Right forelimb (tissue), 1 donor: ENCODE measurements around the gene DUSP6.

Source experiments
- DNase-seq: peaks from one replicate; pipeline ENCODE4 v3.0.0-alpha.2; 2018

DUSP6 gene

DNA sequence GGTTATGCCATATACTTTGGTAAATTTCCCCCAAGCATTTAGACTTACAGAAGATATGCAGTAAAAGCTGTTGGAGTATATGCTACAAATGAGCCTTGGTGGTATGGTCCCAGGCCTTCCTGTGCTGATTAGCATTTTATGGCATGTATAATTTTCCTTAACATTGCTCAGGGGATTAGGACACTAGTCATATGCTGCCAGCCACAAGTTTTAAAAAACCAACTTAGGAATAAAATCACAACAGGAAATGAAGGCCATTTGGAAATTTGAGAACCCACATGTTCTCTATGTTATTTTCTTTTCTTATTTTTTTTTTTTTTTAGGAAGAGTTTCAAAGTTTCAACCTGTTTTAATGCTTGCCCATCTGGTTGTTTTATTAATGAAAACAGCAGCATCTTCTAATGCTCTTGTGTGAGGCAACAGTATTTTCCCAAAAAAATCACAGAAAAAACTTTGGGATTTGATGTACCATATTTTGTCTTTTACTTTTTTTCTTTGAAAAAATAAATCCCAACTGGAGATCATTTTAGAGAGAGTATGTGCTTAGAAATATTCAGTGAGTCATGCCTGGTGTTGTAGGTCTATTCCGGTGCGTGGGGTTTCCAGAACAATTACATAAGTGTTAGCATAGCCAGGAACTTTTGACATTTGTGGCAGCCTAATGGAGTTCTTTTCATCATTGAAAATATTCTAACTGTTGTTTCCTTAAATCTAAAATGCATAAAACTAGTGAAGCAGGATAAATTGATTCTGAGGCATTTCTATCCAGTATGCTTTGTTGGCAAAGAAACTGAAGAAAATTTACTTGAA, 21.7 kb upstream of the DUSP6 start:
- no peak for DNase-seq

DNA sequence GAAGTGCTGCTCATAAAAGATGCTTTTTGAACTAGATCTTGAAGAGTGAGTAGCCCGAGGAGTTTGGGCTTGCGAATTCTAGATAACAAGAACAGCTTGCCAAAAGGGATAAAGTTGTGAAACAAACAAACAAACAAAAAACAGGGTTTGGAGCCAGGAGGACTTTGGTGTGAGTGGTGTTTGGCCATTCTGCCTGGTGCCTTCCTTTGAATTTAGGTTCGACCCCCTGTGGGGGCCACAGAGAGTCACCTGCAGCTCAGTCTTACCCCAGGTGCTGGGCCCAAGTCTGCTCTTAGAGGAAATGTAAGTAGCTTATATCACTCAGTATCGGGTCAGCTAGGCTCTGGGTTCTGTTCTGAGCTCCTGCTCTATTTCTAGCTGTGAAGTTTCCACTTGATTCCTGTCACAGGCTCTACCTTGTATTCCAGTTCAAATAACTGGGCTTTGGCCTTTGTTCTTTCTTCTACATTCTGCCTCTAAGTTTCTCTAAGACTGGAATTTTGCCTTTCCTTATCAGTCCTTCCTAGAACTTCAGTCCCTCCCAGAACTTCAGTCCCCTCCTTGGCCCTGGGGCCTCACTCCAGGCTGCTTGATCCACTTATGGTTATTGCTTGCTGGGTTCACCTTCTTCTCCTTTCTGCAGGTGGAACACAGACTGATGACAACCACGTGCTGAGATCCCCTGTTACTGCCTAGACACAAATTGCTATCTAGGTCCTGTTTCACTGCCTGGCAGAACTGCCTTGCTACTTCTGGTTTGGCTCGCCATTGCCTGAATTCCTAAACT, 20.5 kb upstream of the DUSP6 start:
- no peak for DNase-seq

DNA sequence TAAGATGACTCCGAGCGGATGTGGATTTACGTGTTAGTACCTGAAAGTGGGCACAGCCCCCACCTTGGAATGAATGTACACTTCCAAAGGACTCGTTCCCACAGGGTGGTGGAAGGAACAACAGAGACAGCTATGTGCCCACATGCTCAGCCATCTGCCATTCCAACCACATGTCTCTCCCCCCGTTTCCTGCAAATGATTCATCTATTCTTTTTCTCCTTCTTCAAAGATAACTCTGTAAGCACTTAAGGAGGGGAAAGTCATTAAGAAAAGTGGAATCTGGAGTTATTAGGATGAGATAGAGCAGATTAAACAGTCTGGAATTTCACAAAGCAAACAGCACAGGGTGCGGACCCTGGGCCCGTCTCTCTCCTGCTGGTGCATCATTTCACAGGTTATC, 18.5 kb upstream of the DUSP6 start:
- no peak for DNase-seq

DNA sequence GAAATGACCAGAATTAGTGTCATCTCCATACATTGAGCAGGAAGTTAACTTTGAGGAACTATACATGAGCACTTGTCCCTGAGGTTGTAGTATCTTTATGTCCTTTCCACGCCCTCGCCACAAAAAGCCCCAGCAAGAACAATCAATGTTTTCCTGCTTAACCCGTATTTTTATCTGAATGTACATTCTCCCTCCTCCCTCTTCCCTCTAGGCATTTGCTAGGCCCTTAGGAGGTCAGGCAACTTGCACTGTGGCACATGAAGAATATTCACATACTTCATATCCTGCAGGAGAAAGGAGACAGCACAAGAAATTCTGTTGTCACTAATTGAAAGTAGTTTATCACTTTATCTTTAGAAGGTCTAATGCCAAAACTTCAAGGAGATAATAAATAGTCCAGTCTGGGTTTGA, 18.1 kb upstream of the DUSP6 start:
- DNase-seq, result no peak

DNA sequence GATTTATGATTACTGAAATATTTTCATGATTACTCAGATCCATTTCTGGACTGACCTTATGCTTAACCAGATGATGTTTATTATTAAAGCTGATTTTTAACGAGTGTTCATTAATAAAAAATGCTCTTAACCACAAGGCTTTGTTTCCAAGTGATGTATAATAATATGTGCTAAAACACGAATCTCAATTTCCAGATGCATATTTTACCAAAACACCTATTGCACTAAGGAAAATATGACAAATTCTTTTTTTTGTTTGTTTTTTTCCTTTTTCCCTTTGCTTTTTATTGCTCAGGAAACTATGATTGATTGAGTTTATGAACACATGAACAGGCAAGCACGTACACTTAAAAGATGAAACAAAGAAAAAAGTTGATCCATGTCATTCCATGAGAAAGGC, 16.9 kb upstream of the DUSP6 start:
- no peak for DNase-seq

DNA sequence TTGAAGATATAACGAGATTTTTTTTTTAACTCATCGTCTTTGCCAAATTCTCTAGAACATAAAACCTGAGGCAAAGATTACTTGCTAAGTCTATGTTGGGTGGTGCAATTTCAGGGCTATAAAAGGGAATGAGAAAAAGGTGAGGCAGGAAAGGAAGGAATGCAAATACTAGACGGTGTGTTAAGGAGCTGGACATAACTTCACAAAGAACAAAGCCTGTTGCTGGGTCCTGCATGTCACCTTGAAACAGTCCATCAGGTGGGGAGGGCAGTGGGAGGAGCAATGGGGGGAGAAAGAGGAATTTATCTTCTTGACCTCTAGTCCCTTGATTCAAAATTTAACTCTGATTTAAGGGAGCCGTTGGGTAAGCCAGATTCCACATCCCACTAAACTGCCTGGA, 16.1 kb upstream of the DUSP6 start:
- DNase-seq, result no peak

DNA sequence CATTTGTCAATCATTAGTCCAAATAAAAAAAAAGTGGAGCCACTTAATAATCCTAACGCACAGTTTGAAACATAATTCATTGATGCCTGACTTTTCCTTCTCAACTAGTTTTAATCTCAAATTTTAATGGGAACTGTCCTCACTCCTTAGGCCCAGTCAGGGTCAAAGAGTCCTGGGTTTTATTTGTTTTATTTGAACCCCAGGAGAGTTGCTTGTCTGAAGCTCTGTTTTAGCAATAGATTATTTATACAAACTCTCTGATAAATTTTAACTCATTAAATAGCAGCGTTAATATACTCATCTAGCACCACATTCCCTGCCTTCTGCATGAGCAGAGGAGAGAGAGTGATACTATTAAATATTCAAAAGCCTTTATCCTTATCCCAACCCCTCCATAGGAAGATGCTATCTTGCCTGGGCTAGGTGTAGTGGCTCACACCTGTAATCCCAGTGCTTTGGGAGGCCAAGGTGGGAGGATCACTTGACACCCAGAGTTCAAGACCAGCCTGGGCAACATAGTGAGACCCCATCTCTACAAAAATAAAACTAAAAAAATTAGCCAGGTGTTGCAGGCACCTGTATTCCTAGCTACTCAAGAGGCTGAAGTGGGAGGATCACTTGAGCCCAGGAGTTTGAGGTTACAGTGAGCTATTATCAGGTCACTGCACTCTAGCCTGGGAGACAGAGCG, 14.5 kb upstream of the DUSP6 start:
- DNase-seq, result no peak

DNA sequence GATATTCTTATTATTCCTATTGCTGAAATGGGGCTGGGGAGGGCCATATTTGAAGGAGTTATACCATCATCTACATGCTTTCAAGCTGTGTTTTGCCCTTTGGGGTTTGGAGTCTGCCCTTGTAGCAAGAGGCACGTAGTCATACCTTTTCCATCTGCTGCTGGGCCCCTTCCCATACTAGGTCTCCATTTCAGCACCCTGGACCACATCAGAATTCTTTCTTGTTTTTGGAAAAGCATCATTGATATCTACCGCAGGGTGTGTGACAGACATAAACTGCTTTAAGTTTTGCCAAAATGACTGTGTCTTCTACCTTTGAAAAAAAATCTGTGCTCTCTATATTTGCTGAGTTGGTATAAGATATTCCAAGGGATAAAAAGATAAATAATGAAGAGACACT, 12.3 kb upstream of the DUSP6 start:
- no peak for DNase-seq

DNA sequence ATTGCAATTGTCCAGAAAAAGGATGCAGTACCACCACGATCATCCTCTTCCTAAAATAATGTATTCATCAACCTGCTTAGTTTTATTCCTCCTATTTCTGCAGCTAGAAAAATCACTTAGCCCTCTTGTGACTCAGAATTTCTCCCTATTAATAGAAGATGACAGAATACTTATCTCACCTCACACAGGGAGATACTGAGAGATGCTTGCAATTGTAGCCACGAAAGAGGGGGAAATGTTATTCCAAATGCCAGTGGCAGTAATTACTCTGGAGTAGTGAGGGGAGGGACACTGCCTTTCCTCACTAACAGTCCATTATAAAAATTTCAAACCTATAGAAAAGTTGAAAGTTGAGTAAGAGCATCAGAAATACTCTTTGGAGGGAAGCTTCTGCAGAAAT, 11.8 kb upstream of the DUSP6 start:
- no peak for DNase-seq

DNA sequence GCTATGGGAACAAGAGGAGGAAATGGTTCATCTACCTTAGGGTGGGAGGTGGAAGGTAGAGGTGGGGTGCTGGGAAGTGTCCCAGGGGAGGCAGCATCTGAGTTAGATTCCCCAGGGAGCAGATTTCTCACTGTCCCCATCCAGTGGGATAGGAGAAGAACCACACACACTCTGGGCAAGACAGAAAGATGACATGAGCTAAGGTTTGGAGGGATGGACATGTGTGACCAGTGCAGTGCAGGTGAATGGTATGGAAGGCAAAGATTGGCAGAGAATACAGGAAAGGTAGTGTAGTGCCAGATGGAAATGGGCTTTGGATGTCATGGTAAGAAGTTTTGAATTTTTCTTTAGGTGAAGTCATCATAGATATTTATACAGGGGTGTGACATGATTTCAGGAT, 11.3 kb upstream of the DUSP6 start:
- DNase-seq, result no peak

DNA sequence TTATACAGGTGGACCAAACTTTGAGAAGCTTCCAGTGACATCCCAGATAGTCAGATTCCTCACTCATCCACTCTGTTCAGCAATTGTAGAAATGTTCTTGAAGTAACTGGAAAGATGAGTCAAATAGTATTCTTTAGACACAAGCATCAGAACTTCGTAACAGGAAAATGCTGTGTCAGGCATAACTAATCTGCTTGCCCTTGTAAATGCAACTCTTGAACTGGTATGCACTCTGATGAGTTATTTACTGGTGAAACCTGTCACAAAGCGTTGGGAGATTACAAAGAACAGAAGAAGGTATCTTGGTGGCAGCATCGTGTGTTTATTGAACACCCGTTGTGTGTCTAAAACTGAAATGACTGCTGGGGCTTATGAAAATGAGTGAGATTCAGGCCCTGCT, 10.8 kb upstream of the DUSP6 start:
- no peak for DNase-seq

DNA sequence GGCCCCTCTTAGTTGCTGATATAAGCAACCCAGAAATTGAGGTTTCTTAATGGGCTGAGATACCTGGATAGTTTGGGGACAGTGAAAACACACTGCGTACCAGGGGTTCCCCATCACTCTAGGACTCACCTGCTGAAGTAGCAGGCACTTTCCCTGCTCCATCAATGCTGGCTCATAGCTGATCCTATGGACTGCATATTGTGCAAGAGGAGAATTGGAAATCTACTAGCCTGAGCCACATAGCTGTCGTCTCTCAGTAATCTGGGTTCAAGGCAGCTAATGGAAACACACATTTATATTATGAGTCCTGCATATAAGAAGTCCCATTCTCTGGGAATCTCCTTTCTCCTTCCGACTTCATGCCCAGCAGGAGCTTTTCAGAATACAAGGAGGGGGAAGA, 7.3 kb upstream of the DUSP6 start:
- no peak for DNase-seq

DNA sequence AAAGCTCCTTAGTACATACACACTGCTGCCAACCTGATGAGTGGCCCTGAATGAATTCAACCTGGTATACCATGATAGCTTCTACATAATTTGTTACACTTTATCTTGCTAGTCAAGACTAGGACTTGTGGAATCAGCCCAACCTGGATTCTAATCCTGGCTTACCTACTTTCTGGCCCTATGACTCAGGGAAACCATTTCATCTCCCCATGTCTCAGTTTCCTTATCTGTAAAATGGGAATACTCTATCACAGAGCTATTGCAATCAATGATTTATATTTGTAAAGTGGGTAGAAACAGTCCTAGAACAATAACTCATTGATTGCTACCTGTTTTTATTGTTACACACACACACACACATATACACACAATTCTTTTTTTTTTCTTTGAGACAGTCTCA, 6.5 kb upstream of the DUSP6 start:
- DNase-seq, result no peak

DNA sequence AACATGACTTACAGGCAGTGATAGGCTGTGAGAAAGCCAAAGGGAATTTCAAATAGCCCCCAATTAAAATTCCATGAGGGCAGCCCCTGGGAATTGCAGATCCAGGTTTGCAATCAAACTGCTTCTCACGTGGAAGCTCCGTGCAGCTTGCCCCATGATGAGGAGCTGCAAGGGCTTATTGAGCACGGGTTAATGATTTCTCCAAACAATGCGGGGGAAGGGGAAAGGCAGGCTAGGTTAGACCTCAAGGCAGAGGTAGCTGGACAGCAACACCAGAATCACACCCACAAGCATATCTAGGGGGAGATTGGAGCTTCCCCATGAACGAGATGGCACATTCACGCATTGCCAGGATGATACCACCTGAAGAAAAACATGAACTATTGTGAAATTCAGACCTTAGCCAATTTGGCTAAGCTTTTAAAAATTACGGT, 5.0 kb upstream of the DUSP6 start:
- DNase-seq, result no peak

DNA sequence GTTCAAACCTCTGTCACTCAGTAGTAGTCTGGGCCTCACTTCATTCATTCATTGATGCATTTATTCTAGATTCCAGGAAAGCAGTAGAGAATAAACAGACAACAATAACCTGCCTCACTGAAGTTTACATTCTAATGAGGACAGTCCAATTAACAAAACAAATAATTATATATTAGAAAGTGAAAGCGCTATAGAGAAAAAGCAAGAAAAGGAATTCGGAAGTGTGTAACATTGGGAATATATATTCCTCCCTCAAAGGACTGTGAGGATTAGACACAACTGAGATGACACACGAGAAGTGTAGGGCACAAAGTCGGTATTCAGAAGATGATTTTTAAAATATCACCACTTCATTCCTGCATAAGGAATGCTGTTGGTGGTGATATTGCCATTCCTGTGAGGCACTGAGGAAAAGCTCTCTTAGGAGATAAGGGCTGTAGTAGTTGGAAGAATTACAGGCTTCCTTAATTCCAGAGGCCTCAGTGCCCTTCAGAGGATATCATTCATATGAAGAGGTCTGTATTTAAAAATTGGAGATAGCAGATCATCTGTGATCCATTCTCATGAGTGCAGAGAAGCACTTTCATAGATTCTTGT, 3.9 kb upstream of the DUSP6 start:
- no peak for DNase-seq

DNA sequence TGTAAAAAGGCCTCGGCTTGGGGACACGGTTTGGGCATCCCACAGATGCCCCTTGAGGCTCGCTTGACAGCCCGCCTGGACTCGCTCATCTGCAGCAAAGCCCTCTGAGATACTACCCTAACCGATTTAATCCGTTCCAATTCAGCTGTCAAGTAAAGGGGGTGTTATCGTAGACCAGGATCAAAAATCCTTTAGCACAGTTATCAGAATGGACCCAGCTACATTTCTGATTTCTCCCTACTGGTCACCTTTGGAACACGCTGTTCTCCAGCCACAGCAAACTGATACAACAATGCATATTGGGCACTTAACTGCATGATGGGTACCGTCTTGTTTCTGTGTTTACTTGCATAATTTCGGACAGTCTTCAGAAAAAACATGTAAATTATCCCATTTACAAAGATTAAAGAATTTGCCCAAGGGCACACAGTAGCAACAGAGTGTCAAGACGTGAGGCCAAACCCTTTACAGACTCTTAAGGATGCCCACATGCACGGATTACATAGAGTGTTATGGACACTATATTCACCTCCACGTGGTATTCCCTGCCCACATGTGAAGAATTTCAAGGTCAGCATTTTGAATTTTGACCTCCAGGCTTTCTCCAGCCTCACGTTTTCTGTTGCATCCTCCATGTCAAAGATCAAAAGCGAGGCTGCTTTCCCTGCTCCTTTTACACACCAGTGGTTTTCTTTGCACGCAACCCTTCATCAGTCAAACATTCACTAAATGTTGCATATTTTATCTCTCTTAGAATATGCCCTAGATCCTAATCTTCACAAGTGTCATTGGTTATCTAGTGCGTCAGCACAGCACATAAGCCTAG, 3.2 kb upstream of the DUSP6 start:
- no peak for DNase-seq

DNA sequence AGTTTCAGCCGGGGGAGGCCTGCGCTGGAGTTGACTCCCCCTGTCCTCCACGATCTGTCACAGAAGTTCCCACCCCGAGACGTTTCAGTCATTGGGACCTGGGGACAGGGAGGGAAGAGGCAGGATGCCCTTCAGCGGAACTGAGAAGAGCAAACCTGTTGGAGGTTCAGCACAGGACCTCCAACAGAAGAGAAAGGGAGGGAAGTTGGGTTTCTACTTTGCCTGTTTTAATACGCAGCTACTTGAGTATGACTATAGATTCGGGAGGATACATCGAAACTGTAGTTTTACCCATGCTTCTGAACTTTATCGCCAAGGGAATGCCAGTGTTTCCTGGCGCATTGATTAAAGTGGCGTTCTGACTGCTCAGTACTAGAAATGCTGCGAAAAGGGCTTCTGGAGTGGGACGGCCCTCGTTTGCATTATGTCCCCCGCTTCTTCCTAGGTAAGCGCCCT, 2.3 kb upstream of the DUSP6 start:
- DNase-seq, result no peak

DNA sequence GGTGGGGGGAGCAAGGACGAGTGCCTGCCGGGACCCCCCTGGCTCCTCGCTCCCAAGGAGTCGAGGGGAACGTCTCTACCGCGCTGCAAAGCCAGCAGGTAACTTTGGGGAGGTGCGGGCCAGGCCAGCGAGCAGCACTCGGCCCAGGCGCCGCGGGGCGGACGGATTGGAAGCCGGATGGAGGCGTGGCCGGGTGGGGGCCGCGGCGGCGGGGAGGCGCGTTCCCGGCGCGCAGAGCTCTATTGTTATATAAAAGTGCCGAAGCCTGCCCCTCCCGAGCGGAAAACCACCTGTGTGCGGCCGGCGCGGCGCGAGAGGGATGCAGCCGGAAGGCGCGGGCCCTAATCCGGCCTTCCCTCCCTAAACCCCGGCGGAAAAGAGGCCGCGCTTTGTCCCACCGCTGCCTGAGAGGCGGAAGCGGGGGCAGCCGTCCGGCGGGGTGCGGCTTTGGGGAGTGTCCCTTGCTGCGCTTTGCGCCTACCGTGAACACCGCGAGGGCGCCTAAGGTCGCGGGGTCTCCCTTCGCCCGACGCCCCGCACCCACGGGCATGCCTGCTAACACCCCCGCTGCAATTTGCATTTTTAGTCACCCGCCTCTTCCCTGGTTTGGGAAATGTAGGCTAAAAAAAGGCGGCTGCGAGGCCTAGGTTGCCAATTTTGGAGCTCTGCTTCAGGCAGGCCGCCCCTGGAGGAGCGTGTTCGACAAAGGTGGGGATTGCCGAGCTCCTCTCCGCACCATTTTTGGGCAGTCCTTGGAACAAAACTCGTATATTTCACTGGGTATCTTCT, 1.7 kb upstream of the DUSP6 start:
- peak; percentile 79 for DNase-seq

DNA sequence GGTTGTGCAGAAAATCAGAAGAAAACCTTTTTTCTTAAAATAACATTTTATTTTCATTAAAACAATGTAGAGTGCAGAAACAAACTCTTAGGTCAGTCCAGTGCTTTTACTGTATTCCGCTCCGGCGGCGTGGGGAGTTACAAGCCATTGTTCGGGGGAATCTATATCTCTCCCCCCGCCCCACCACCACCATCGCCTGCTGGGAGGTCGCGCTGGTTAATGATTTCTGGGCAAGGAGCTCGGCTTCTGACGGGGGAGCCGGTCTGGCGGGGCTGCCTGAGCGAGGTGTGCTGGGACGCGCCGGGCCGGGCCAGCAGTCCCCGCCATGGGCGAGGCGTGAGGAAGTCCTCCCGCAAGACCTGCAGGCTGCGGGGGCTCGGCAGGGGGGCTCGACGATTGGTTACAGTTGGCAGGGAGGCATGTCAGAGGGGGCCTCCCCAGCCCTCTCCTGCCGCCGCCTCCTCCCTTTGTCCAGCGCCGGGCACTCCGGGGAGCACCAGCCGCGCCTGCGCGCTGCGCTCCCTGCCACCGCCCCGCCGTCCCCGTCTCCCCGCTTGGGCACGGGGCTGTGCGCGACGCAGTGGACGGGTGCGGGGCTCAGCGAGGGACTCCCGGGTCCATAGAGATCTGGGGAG, 1.0 kb upstream of the DUSP6 start:
- DNase-seq, result peak; percentile 86

DNA sequence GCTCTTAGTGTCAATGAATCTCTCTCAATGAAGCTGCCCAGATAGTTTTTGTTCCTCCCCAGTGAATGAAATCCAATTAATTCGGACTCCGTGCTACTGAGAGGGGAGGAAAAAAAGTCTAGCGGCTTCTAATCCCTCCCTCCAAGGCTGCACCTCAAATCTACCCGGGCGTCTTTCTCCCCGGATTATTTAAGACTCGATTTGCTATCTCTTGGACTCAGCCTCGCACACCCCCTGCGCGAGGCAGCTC, 134 bp downstream of the DUSP6 start:
- no peak for DNase-seq

DNA sequence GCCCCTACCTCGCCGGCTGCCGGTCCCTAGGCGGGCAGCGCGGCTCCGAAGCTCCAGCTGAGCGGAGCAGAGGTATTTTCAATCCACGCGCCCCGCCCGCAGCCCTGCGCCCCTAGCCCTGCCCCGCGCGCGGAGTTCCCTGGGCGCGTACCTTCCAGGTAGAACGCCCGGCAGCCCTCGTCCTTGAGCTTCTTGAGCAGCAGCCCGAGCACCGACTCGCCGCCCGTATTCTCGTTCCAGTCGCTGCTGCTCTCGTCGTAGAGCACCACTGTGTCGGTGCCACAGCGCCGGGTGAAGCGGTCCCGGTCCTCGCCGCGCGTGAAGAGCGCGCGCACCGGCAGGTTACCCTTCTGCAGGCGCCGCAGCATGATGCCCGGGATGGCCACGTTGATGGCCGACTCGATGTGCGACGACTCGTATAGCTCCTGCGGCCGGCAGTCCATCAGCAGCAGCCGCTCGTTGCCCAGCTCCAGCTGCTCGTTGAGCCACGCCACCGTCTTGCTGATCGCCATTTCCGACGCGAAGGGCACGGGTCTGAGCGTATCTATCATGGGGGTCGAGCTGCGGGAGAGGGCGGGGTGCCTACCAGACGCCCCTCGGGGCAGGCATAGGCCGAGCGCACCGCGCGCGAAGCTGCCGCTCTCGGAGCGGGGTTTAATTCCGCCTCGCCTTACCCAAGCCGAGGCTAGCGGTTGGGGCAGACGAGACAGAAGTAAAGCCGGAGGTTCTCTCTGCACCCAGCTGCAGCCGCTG, 636 bp downstream of the DUSP6 start:
- DNase-seq, result peak; percentile 74
